ENCODE results near the gene NUDT14.

NUDT14 gene

GRCh38 chr14:105146181-105146975 is 34.7 kb downstream of the NUDT14 start:
- DNase-seq (ENCODE audit: low spot score): no peak

- DNase-seq (ENCODE audit: low spot score): no peak
Measured at GRCh38 chr14:105145381-105146180, 35.5 kb downstream of the NUDT14 start.

- DNase-seq (ENCODE audit: low spot score): no peak
Measured at GRCh38 chr14:105144666-105145380, 36.3 kb downstream of the NUDT14 start.

GRCh38 chr14:105144026-105144665 is 37.0 kb downstream of the NUDT14 start:
- no peak for DNase-seq (ENCODE audit: low spot score)

- DNase-seq (ENCODE audit: low spot score): no peak
Measured at GRCh38 chr14:105143451-105144025, 37.6 kb downstream of the NUDT14 start.

- no peak for DNase-seq (ENCODE audit: low spot score)
Measured at GRCh38 chr14:105142651-105143450, 38.3 kb downstream of the NUDT14 start.

GRCh38 chr14:105141486-105142281 is 39.4 kb downstream of the NUDT14 start:
- DNase-seq (ENCODE audit: low spot score): no peak

- no peak for DNase-seq (ENCODE audit: low spot score)
Measured at GRCh38 chr14:105141026-105141425, 40.1 kb downstream of the NUDT14 start.

GRCh38 chr14:105140581-105140980 is 40.5 kb downstream of the NUDT14 start:
- no peak for DNase-seq (ENCODE audit: low spot score)

GRCh38 chr14:105139831-105140239 is 41.3 kb downstream of the NUDT14 start:
- DNase-seq (ENCODE audit: low spot score): no peak

GRCh38 chr14:105139212-105139825 is 41.8 kb downstream of the NUDT14 start:
- DNase-seq (ENCODE audit: low spot score): no peak

- DNase-seq (ENCODE audit: low spot score): no peak
Measured at GRCh38 chr14:105138551-105139111, 42.5 kb downstream of the NUDT14 start.

GRCh38 chr14:105138021-105138541 is 43.0 kb downstream of the NUDT14 start:
- no peak for DNase-seq (ENCODE audit: low spot score)

GRCh38 chr14:105137481-105138020 is 43.6 kb downstream of the NUDT14 start:
- no peak for DNase-seq (ENCODE audit: low spot score)

GRCh38 chr14:105136401-105137322 is 44.5 kb downstream of the NUDT14 start:
- no peak for DNase-seq (ENCODE audit: low spot score)

GRCh38 chr14:105135700-105136395 is 45.3 kb downstream of the NUDT14 start:
- DNase-seq (ENCODE audit: low spot score): no peak

Data from putamen (tissue), 1 donor.